ENCODE results near the gene IL36A. TPM values are rescaled to one million over a fixed set of nuclear protein-coding genes. Genes with fewer than 3 reads are reported as not detected.
A peak's percentile ranks its signal among the peaks of the same experiment; 100 is the strongest.

Gene IL36A
- total and polyA plus RNA-seq, 9 of the 15 experiments (the other 6 are each of a cell fraction or from before 2014, with no cell fraction given) = not detected

GRCh38 chr2:113039719-113040118, 34.5 kb downstream of the IL36A start (continued):
- TF ChIP-seq MAX (CRISPR knock-in tag; IDR thresholded peaks at IDR 0.05) (no peak), NCOR1 (IDR thresholded peaks at IDR 0.05) (no peak), FUS (optimal IDR thresholded peaks at IDR 0.05; ENCODE audit: low read depth, low read length) (no peak)

- CTCF ChIA-PET (ENCODE audit: low intra/inter-chr PET ratio) = no interaction called here
- peak in 2 of 4 experiments; percentile 12 to 33 for DNase-seq (ENCODE audit: extremely low read depth in 1 of 4, low spot score in 3 of 4)
- POLR2A ChIA-PET = interaction anchor here (0.9 kb wide), 1 partner anchor 11 kb away, joined by 4 read pairs; no protein-coding TSS in a partner anchor
- H3K9ac ChIP-seq (ENCODE audit: insufficient read depth in 1 of 2, low read depth in 2 of 2, low read length in 2 of 2) = no peak overlapping the region
- no peak overlapping the region for H3K4me2 ChIP-seq (ENCODE audit: insufficient read depth, low read length)
- no peaks in the 10 kb centered on the region for H3K27me3 ChIP-seq (ENCODE audit: control insufficient read depth in 2 of 2, insufficient read depth in 2 of 2, low read length in 2 of 2)
- peak; percentile 81 for ATAC-seq
- H3K4me1 ChIP-seq (replicated peaks in 1 of 2; ENCODE audit: control insufficient read depth in 2 of 2, insufficient read depth in 2 of 2, low read length in 2 of 2) = no peaks in the 10 kb centered on the region
- intact Hi-C loops (cut with micrococcal nuclease) = no loop called here
- H3K27ac ChIP-seq (ENCODE audit: extremely low read depth, low read depth, low read length) = no peak overlapping the region
- FAIRE-seq = no peak
- no peaks in the 10 kb centered on the region for H3K36me3 ChIP-seq (ENCODE audit: control insufficient read depth, insufficient read depth, low read length)
- no peaks in the 10 kb centered on the region for H4K20me1 ChIP-seq (replicated peaks; ENCODE audit: control insufficient read depth, insufficient read depth, low read length)
- no peak for TF ChIP-seq NCOA6 (IDR thresholded peaks at IDR 0.05)
- peak; percentile 41 to 52 (median 43); a peak in 5 of 6 replicates for TF ChIP-seq CTCF (IDR thresholded peaks at IDR 0.05 in 2 of 3, conservative IDR thresholded peaks at IDR 0.05 in 1 of 3; ENCODE audit: insufficient read depth in 2 of 3, low read depth in 1 of 3, low read length in 3 of 3)
- no peak for TF ChIP-seq ZBTB7A (IDR thresholded peaks at IDR 0.05; ENCODE audit: borderline replicate concordance, control insufficient read depth, low read depth, low read length)
- BruUV-seq (replicated peaks) = no TSS peak
- WGBS (ENCODE audit: insufficient coverage, low coverage, missing lambda C conversion rate) = 14% methylated on average over 5 of the region's 5 CpGs
- in situ Hi-C loops (cut with MboI) = no loop called here
- H3K79me2 ChIP-seq (ENCODE audit: control insufficient read depth, insufficient read depth, low read length) = no peaks in the 10 kb centered on the region
- H3K9me1 ChIP-seq (ENCODE audit: control insufficient read depth, insufficient read depth, low read length) = no peaks in the 10 kb centered on the region
- no peak overlapping the region for H3K4me3 ChIP-seq
- H3K9me3 ChIP-seq (replicated peaks; ENCODE audit: control insufficient read depth, insufficient read depth, low read depth, low read length) = no peaks in the 10 kb centered on the region
- no peak overlapping the region for H2AFZ ChIP-seq (ENCODE audit: low read depth, low read length)
These were observed 36.6 kb downstream of the IL36A start for GRCh38 chr2:113041871-113042270.
